ENCODE data around the gene SDCCAG8. TPM values are rescaled to one million over a fixed set of nuclear protein-coding genes. Genes with fewer than 3 reads are reported as not detected.

The SDCCAG8 gene
- total and polyA plus RNA-seq, 4 donors: 25.4 to 96.7 (median 48.2) TPM

- Histone ChIP-seq H3K27ac (ENCODE audit: low read depth in 1 of 2, low read length in 1 of 2) (no peak overlapping the region), H3K36me3 (ENCODE audit: control insufficient read depth in 4 of 4, insufficient read depth in 4 of 4, low read length in 4 of 4) (peaks cover 0 to 4% (median 3%) of the 10 kb centered on the region in 4 donors), H3K9ac (ENCODE audit: insufficient read depth in 1 of 2, low read length in 2 of 2) (no peak overlapping the region), H3K9me3 (ENCODE audit: control insufficient read depth in 4 of 4, insufficient read depth in 3 of 4, low read length in 3 of 4) (no peaks in the 10 kb centered on the region), H3K27me3 (ENCODE audit: control insufficient read depth in 3 of 3, insufficient read depth in 3 of 3, low read length in 2 of 3) (no peaks in the 10 kb centered on the region), H3K4me1 (ENCODE audit: control insufficient read depth in 5 of 5, insufficient read depth in 5 of 5, low read length in 5 of 5) (no peaks in the 10 kb centered on the region), H3K4me3 (no peak overlapping the region)
- ATAC-seq (ENCODE audit: insufficient read depth, low FRiP score) (no peak), DNase-seq (no peak)
- no peak for TF ChIP-seq CTCF (IDR thresholded peaks at IDR 0.05; ENCODE audit: control extremely low read depth, extremely low read depth)
- 76 to 81% methylated on average over 7 of the region's 7 CpGs for WGBS, 2 donors
Measured at GRCh38 chr1:243542739-243543415, 287.0 kb downstream of the SDCCAG8 start.

GRCh38 chr1:243543501-243543900, 287.7 kb downstream of the SDCCAG8 start:
- H3K9me3 ChIP-seq (ENCODE audit: control insufficient read depth in 4 of 4, insufficient read depth in 3 of 4, low read length in 3 of 4): no peaks in the 10 kb centered on the region
- H3K4me3 ChIP-seq: no peak overlapping the region
- H3K9ac ChIP-seq (ENCODE audit: insufficient read depth in 1 of 2, low read length in 2 of 2): no peak overlapping the region
- TF ChIP-seq CTCF (IDR thresholded peaks at IDR 0.05; ENCODE audit: control extremely low read depth, extremely low read depth): no peak
- DNase-seq (no peak), ATAC-seq (ENCODE audit: insufficient read depth, low FRiP score) (no peak)
- H3K27me3 ChIP-seq (ENCODE audit: control insufficient read depth in 3 of 3, insufficient read depth in 3 of 3, low read length in 2 of 3): no peaks in the 10 kb centered on the region
- no peaks in the 10 kb centered on the region for H3K4me1 ChIP-seq (ENCODE audit: control insufficient read depth in 5 of 5, insufficient read depth in 5 of 5, low read length in 5 of 5)
- no peak overlapping the region for H3K27ac ChIP-seq (ENCODE audit: low read depth in 1 of 2, low read length in 1 of 2)
- WGBS, 2 donors: 82 to 91% methylated on average over 2 of the region's 2 CpGs
- peaks cover 0 to 4% (median 3%) of the 10 kb centered on the region in 4 donors for H3K36me3 ChIP-seq (ENCODE audit: control insufficient read depth in 4 of 4, insufficient read depth in 4 of 4, low read length in 4 of 4)

GRCh38 chr1:243546457-243546856, 290.6 kb downstream of the SDCCAG8 start:
- H3K36me3 ChIP-seq (ENCODE audit: control insufficient read depth in 4 of 4, insufficient read depth in 4 of 4, low read length in 4 of 4): peaks cover 0 to 4% (median 3%) of the 10 kb centered on the region in 4 donors
- H3K4me1 ChIP-seq (ENCODE audit: control insufficient read depth in 5 of 5, insufficient read depth in 5 of 5, low read length in 5 of 5): no peaks in the 10 kb centered on the region
- H3K9me3 ChIP-seq (ENCODE audit: control insufficient read depth in 4 of 4, insufficient read depth in 3 of 4, low read length in 3 of 4): no peaks in the 10 kb centered on the region
- ATAC-seq (ENCODE audit: insufficient read depth, low FRiP score) (no peak), DNase-seq (no peak)
- no peak overlapping the region for H3K27ac ChIP-seq (ENCODE audit: low read depth in 1 of 2, low read length in 1 of 2)
- H3K27me3 ChIP-seq (ENCODE audit: control insufficient read depth in 3 of 3, insufficient read depth in 3 of 3, low read length in 2 of 3): no peaks in the 10 kb centered on the region
- no peak overlapping the region for H3K9ac ChIP-seq (ENCODE audit: insufficient read depth in 1 of 2, low read length in 2 of 2)
- H3K4me3 ChIP-seq: no peak overlapping the region
- TF ChIP-seq CTCF (IDR thresholded peaks at IDR 0.05; ENCODE audit: control extremely low read depth, extremely low read depth): no peak
- 0% methylated on average over 1 of the region's 1 CpG for WGBS, 2 donors

- no peak for ATAC-seq (ENCODE audit: insufficient read depth, low FRiP score)
- Histone ChIP-seq H3K9me3 (ENCODE audit: control insufficient read depth in 4 of 4, insufficient read depth in 3 of 4, low read length in 3 of 4) (no peaks in the 10 kb centered on the region), H3K27ac (ENCODE audit: low read depth in 1 of 2, low read length in 1 of 2) (no peak overlapping the region), H3K4me1 (ENCODE audit: control insufficient read depth in 5 of 5, insufficient read depth in 5 of 5, low read length in 5 of 5) (no peaks in the 10 kb centered on the region), H3K36me3 (ENCODE audit: control insufficient read depth in 4 of 4, insufficient read depth in 4 of 4, low read length in 4 of 4) (peaks cover 0 to 4% (median 3%) of the 10 kb centered on the region in 4 donors), H3K27me3 (ENCODE audit: control insufficient read depth in 3 of 3, insufficient read depth in 3 of 3, low read length in 2 of 3) (no peaks in the 10 kb centered on the region), H3K4me3 (no peak overlapping the region), H3K9ac (ENCODE audit: insufficient read depth in 1 of 2, low read length in 2 of 2) (no peak overlapping the region)
- no peak for TF ChIP-seq CTCF (IDR thresholded peaks at IDR 0.05; ENCODE audit: control extremely low read depth, extremely low read depth)
- no peak for DNase-seq
- 87 to 91% methylated on average over 3 of the region's 3 CpGs for WGBS, 2 donors
Measured at GRCh38 chr1:243547891-243548290, 292.1 kb downstream of the SDCCAG8 start.
